ENCODE data around the gene SKAP2.

The SKAP2 gene

DNA sequence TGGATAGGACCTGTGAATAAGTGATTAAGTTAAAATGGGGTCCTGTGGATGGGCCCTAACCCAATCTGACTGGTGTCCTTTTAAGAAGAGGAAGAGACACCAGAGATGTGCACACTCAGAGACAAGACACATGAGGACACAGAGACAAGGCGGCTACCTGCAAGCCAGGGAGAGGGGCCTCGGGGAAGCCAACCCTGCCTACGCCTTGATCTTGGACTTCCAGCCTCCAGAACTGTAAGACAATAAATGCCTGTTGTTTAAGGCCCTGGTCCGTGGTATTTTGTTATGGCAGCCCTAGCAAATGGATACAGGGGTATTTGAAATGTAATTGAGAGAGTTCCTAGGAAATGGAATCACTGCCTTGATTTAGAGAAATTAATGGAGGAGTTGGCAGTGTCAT, 225.3 kb downstream of the SKAP2 start:
- H3K4me3 ChIP-seq (ENCODE audit: low read depth, low read length), result no peak overlapping the region
- DNase-seq (ENCODE audit: low read depth, low spot score), result no peak
- in situ Hi-C loops (cut with HindIII; ENCODE audit: low sequenced_read_pairs), result no loop called here
- TF ChIP-seq CTCF (IDR thresholded peaks at IDR 0.05; ENCODE audit: low read depth, low read length), result no peak

DNA sequence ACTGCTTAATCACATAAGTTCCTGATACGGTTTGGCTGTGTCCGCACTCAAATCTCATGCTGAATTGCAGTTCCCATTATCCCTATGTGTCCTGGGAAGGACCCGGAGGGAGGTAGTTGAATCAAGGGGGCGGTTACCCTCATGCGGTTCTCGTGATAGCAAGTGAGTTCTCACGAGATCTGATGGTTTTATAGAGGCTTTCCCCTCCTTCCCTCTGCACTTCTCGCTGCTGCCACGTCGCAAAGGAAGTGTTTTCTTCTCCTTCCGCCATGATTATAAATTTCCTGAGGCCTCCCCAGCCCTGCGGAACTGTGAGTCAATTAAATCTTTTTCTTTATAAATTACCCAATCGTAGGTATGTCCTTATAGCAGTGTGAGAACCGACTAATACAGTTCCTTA, 226.2 kb downstream of the SKAP2 start:
- H3K4me3 ChIP-seq (ENCODE audit: low read depth, low read length), result no peak overlapping the region
- DNase-seq (ENCODE audit: low read depth, low spot score), result no peak
- no peak for TF ChIP-seq CTCF (IDR thresholded peaks at IDR 0.05; ENCODE audit: low read depth, low read length)
- in situ Hi-C loops (cut with HindIII; ENCODE audit: low sequenced_read_pairs), result no loop called here

DNA sequence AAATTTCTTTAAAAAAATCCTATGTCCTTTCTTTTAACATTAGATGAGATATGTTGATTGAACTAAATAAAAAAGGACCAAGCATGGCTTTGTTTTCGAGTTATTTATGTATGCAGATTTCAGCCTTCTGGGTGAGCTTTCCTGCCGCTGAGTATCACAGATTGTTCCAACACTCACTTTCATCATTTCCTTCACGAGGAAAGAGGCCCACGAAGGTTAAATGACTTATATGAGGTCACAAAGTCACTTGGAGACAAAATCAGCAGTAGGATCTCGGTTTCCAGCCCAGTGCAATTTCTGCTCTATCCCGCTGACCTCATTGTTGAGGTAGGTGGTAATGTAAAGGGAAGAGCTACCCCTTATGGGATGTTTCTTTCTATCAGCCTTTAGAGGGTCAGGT, 226.8 kb downstream of the SKAP2 start:
- DNase-seq (ENCODE audit: low read depth, low spot score), result no peak
- H3K4me3 ChIP-seq (ENCODE audit: low read depth, low read length), result no peak overlapping the region
- in situ Hi-C loops (cut with HindIII; ENCODE audit: low sequenced_read_pairs), result no loop called here
- TF ChIP-seq CTCF (IDR thresholded peaks at IDR 0.05; ENCODE audit: low read depth, low read length), result no peak

DNA sequence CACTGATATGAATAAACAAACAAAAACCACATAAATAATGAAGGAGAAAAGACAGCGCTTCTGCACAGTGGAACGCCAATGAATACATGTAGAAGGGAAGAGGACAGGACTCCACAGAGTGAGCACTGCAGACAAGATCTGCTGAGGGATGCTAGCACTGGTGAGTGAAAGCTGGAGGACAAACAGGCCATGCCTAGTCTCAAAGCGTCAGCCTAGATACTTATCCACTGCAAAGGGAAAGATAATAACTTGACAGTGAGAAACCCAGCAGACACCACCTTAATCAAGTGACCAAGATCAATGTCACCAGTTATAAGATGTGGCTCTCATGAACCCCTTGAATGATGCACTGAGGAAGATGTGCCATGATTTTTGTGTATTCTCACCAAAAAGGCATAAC, 227.6 kb downstream of the SKAP2 start:
- no peak overlapping the region for H3K4me3 ChIP-seq (ENCODE audit: low read depth, low read length)
- no peak for TF ChIP-seq CTCF (IDR thresholded peaks at IDR 0.05; ENCODE audit: low read depth, low read length)
- no peak for DNase-seq (ENCODE audit: low read depth, low spot score)
- in situ Hi-C loops (cut with HindIII; ENCODE audit: low sequenced_read_pairs), result no loop called here

- DNase-seq (ENCODE audit: low read depth, low spot score), result no peak
- TF ChIP-seq CTCF (IDR thresholded peaks at IDR 0.05; ENCODE audit: low read depth, low read length), result no peak
- in situ Hi-C loops (cut with HindIII; ENCODE audit: low sequenced_read_pairs), result no loop called here
- no peak overlapping the region for H3K4me3 ChIP-seq (ENCODE audit: low read depth, low read length)
Measured at GRCh38 chr7:26633557-26633956, 230.8 kb downstream of the SKAP2 start.

DNA sequence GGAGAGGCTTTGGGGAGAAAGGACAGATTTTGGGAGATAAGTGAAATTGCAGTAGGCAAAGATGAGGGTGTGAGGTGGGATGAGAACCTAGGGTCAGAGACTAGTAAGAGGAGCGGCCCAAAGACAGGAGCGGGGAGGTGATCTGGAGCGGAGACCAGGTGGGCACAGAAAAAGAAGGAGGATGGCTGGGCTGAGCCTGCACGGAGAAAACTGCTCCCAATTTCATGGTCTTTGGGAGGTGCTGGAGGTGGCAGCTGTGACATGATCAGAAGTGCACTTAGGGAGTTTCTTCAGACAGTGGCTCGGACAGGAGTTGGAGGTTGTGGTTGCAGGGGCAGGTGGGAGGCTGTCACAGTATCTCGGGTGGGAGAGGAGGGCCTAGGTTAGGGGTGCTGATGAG, 232.8 kb downstream of the SKAP2 start:
- H3K4me3 ChIP-seq (ENCODE audit: low read depth, low read length), result no peak overlapping the region
- DNase-seq (ENCODE audit: low read depth, low spot score), result no peak
- TF ChIP-seq CTCF (IDR thresholded peaks at IDR 0.05; ENCODE audit: low read depth, low read length), result no peak
- in situ Hi-C loops (cut with HindIII; ENCODE audit: low sequenced_read_pairs), result no loop called here

DNA sequence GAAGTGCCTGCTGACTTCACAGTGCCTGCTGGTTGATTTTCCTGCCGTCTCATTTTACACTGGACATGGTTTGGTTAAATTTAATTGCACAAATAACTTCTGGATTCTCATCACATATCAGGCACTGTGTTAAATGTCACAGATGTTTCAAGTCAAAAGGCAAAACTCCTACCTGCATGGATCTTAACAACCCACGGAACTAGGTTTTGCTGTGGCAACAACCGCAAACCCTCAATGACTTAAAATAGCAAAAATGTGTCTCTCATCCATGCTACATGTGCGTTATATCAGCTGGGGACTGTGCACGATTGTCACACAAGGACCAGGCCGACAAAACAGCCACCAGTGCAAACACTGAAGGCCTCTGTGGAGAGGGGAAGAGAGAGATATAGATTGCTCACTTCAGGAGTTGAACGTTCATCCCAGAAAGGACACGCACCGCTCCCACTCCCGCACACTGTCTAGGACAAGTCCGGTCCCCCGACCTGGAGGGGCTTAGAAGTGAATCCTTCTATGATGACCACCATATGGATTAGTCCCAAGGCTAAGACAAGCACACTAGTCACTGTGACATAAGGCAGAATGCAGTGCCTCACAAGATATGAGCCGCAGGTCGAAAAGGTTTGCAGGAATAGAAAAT, 233.3 kb downstream of the SKAP2 start:
- in situ Hi-C loops (cut with HindIII; ENCODE audit: low sequenced_read_pairs), result no loop called here
- no peak overlapping the region for H3K4me3 ChIP-seq (ENCODE audit: low read depth, low read length)
- TF ChIP-seq CTCF (IDR thresholded peaks at IDR 0.05; ENCODE audit: low read depth, low read length), result no peak

More for the DNA sequence above, 233.3 kb downstream of the SKAP2 start:
- no peak for DNase-seq (ENCODE audit: low read depth, low spot score)
